Measurements from ENCODE around the gene SLC25A13.

Gene SLC25A13

DNA sequence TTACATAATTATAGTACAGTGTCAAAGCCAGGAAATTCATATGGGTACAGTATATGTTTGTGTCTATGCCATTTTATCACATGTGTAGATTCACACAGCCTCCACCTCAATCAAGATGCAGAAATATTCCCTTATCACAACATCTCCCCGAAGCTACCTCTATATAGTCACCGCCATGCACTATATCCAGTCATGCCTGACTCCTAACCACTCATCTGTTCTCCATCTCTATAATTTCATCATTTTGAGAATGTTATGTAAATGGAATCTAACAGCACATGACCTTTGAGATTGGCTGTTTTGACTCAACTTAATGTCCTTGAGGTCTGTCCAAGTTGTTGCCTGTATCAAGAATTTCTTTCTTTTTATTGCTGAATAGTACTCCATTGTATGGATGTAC is 22.3 kb upstream of the SLC25A13 start:
- no peak for TF ChIP-seq FOXP2 (optimal IDR thresholded peaks at IDR 0.05; ENCODE audit: borderline replicate concordance, extremely low read depth, extremely low read length, insufficient read depth)
- TF ChIP-seq SIN3A (IDR thresholded peaks at IDR 0.05; ENCODE audit: borderline replicate concordance, insufficient read depth, low read length), result no peak

DNA sequence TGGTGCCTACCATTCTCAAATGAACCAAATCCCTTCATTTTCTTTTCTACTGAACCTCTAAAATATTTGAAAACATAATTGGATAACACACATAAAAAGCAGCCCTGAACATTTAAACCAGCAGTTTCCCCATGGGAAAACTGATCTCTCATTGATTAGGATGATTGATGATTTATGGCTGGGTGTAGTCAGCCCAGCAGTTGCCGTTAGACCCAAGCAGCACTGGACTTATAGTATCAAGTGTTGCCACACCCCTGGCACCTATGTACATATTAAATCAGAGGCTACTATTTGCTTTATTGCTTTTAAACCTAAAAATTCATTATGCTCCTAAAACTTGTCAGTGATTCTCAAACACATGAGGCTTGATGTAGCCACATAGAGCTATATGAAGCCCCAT is 20.2 kb upstream of the SLC25A13 start:
- TF ChIP-seq, protein P1, sequence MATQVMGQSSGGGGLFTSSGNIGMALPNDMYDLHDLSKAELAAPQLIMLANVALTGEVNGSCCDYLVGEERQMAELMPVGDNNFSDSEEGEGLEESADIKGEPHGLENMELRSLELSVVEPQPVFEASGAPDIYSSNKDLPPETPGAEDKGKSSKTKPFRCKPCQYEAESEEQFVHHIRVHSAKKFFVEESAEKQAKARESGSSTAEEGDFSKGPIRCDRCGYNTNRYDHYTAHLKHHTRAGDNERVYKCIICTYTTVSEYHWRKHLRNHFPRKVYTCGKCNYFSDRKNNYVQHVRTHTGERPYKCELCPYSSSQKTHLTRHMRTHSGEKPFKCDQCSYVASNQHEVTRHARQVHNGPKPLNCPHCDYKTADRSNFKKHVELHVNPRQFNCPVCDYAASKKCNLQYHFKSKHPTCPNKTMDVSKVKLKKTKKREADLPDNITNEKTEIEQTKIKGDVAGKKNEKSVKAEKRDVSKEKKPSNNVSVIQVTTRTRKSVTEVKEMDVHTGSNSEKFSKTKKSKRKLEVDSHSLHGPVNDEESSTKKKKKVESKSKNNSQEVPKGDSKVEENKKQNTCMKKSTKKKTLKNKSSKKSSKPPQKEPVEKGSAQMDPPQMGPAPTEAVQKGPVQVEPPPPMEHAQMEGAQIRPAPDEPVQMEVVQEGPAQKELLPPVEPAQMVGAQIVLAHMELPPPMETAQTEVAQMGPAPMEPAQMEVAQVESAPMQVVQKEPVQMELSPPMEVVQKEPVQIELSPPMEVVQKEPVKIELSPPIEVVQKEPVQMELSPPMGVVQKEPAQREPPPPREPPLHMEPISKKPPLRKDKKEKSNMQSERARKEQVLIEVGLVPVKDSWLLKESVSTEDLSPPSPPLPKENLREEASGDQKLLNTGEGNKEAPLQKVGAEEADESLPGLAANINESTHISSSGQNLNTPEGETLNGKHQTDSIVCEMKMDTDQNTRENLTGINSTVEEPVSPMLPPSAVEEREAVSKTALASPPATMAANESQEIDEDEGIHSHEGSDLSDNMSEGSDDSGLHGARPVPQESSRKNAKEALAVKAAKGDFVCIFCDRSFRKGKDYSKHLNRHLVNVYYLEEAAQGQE (IDR thresholded peaks at IDR 0.05; ENCODE audit: insufficient read depth in 1 of 2, low read depth in 2 of 2, low read length in 2 of 2), result no peak
- TF ChIP-seq TAF1 (IDR thresholded peaks at IDR 0.05; ENCODE audit: borderline replicate concordance, insufficient read depth, low read length) (no peak), POLR2AphosphoS5 (IDR thresholded peaks at IDR 0.05; ENCODE audit: low read depth, low read length) (no peak), FOXP2 (optimal IDR thresholded peaks at IDR 0.05; ENCODE audit: borderline replicate concordance, extremely low read depth, extremely low read length, insufficient read depth) (no peak), SIN3A (IDR thresholded peaks at IDR 0.05; ENCODE audit: borderline replicate concordance, insufficient read depth, low read length) (no peak)

DNA sequence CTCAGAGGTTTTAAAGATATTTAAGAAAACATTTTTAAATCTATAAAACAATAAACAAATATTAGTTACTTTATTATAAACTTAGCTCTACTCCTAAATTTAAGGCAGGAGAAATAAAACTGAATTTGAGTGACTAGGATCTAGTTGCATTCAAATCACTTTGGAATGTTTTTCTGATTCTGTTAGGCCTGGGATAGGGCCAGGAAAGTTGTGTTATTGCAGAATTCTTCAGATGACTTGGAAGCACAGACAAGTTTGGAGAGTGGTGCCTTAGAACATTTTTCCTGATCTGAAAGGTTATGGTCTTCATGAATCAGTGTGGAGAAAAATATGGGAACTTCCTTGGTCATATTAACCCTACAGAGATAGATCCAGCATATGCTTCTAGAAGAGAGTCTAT is 15.6 kb upstream of the SLC25A13 start:
- TF ChIP-seq TAF1 (IDR thresholded peaks at IDR 0.05; ENCODE audit: borderline replicate concordance, insufficient read depth, low read length) (no peak), FOXP2 (optimal IDR thresholded peaks at IDR 0.05; ENCODE audit: borderline replicate concordance, extremely low read depth, extremely low read length, insufficient read depth) (no peak), SIN3A (IDR thresholded peaks at IDR 0.05; ENCODE audit: borderline replicate concordance, insufficient read depth, low read length) (no peak), POLR2AphosphoS5 (IDR thresholded peaks at IDR 0.05; ENCODE audit: low read depth, low read length) (no peak)
- TF ChIP-seq, protein P1 (IDR thresholded peaks at IDR 0.05; ENCODE audit: insufficient read depth in 1 of 2, low read depth in 2 of 2, low read length in 2 of 2), result no peak

DNA sequence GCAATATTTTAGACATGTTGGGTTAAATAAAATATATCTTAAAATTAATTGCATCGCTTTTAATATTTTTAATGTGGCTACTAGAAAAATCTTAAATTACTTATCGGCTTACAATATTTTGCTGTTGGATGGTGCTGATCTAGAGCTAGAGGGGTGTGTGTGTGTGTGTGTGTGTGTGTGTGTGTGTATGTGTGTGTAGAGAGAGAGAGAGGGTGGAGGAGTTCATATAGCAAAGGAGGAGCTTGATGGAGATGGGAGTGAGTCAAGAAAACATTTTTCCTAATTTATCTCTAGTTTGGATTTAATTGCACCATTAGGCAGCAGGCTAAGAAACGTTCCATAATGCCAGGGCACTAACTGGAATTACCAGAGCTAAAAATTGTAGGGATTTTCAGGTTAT is 10.4 kb upstream of the SLC25A13 start:
- no peak for TF ChIP-seq POLR2AphosphoS5 (IDR thresholded peaks at IDR 0.05; ENCODE audit: low read depth, low read length)
- TF ChIP-seq FOXP2 (optimal IDR thresholded peaks at IDR 0.05; ENCODE audit: borderline replicate concordance, extremely low read depth, extremely low read length, insufficient read depth), result no peak
- TF ChIP-seq TAF1 (IDR thresholded peaks at IDR 0.05; ENCODE audit: borderline replicate concordance, insufficient read depth, low read length), result no peak
- TF ChIP-seq, protein P1 (IDR thresholded peaks at IDR 0.05; ENCODE audit: insufficient read depth in 1 of 2, low read depth in 2 of 2, low read length in 2 of 2), result no peak
- no peak for TF ChIP-seq SIN3A (IDR thresholded peaks at IDR 0.05; ENCODE audit: borderline replicate concordance, insufficient read depth, low read length)

DNA sequence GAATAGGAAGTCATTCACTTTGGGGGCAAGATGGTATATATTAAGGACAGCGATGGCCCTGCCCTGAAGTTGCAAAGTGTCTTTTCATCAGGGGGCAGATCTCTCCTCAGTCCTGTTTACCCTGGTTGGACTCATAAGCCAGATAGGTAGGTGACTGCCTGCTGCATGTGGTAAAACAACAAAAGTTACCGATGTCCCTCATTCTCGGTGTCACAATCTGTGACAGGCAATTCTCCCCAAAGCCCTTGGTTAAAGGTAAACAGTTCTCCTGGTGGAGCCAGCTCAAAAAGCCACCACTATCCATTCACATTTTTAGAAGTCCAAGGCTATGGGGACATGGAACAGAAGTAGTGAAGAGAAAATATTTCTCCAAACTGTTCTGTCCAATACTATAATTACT is 9.9 kb upstream of the SLC25A13 start:
- TF ChIP-seq POLR2AphosphoS5 (IDR thresholded peaks at IDR 0.05; ENCODE audit: low read depth, low read length), result no peak

DNA sequence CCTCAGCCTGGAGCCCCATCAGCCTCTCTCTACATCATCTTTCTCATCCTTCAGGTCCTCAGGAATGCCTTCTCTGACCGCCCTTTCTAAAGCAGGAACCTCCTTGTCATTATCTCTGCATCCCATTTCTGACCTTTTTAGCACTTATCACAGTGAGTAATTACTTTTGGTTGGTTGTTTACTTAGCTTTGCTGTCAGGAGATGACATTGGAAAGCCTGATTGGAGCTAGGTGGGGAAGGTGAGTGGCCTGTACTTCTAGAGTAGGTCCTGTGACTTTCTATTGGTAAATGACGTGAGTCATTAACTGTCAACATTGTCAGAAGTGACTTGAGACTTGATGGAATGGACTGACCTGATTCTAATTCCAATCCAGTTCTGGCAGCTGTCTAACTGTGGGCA is 9.3 kb upstream of the SLC25A13 start:
- TF ChIP-seq, protein P1 (IDR thresholded peaks at IDR 0.05; ENCODE audit: insufficient read depth in 1 of 2, low read depth in 2 of 2, low read length in 2 of 2), result no peak
- TF ChIP-seq FOXP2 (optimal IDR thresholded peaks at IDR 0.05; ENCODE audit: borderline replicate concordance, extremely low read depth, extremely low read length, insufficient read depth) (no peak), POLR2AphosphoS5 (IDR thresholded peaks at IDR 0.05; ENCODE audit: low read depth, low read length) (no peak), TAF1 (IDR thresholded peaks at IDR 0.05; ENCODE audit: borderline replicate concordance, insufficient read depth, low read length) (no peak), SIN3A (IDR thresholded peaks at IDR 0.05; ENCODE audit: borderline replicate concordance, insufficient read depth, low read length) (no peak)

All from PFSK-1 (cell line).